Fibroblast of mammary gland (primary cell): Measurements from ENCODE around the gene PRTN3.

ENCODE experiments used
- DNase-seq: peaks from one replicate; pipeline ENCODE4 v3.0.0-alpha.2; 2010; ENCODE audit warnings: low read depth
- H3K4me3 ChIP-seq: 2 replicates; pipeline ENCODE4 v1.5.1; 2011; ENCODE audit warnings: low read depth, mild to moderate bottlenecking, low read length, moderate library complexity; ENCODE audit not compliant: control insufficient read depth
- TF ChIP-seq, protein P1 (sequence below): conservative IDR thresholded peaks from 2 replicates; pipeline ENCODE4 v1.5.1; 2011; ENCODE audit warnings: low read depth, low read length, inconsistent platforms; ENCODE audit not compliant: control insufficient read depth, insufficient read depth

The PRTN3 gene

DNA sequence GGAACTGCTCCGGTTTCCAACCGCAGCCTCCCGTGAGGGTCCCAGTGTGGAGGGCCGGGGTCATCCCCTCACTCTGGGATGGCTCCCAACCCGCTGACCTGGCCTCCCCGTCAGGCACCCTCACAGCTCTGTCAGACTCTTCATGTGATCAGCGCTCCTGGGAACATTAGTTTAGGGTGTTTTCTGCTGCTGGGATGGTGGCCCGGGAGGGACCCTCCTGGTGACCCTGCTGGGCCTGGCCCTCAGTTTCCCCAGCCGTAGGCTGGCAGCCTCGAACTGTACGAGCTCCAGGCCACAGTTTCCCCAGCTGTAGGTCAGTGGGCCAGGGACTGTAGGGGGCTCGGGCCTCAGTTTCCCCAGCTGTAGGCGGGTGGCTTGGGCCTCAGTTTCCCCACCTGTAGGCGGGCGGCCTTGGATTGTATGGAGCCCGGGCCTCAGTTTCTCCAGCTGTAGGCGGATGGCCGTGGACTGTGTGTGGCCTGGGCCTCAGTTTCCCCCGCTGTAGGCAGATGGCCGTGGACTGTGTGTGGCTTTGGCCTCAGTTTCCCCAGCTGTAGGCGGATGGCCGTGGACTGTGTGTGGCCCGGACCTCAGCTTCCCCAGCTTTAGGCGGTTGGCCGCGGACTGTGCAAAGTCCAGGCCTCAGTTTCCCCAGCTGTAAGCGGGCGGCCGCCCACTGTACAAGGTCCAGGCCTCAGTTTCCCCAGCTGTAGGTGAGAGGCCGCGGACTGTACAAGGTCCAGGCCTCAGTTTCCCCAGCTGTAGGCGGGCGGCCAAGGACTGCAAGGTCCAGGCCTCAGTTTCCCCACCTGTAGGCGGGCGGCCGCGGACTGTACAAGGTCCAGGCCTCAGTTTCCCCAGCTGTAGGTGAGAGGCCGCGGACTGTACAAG is 44.9 kb upstream of the PRTN3 start:
- TF ChIP-seq, protein P1, sequence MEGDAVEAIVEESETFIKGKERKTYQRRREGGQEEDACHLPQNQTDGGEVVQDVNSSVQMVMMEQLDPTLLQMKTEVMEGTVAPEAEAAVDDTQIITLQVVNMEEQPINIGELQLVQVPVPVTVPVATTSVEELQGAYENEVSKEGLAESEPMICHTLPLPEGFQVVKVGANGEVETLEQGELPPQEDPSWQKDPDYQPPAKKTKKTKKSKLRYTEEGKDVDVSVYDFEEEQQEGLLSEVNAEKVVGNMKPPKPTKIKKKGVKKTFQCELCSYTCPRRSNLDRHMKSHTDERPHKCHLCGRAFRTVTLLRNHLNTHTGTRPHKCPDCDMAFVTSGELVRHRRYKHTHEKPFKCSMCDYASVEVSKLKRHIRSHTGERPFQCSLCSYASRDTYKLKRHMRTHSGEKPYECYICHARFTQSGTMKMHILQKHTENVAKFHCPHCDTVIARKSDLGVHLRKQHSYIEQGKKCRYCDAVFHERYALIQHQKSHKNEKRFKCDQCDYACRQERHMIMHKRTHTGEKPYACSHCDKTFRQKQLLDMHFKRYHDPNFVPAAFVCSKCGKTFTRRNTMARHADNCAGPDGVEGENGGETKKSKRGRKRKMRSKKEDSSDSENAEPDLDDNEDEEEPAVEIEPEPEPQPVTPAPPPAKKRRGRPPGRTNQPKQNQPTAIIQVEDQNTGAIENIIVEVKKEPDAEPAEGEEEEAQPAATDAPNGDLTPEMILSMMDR = no peak
- peak overlapping the region; percentile 68 for H3K4me3 ChIP-seq
- no peak for DNase-seq

DNA sequence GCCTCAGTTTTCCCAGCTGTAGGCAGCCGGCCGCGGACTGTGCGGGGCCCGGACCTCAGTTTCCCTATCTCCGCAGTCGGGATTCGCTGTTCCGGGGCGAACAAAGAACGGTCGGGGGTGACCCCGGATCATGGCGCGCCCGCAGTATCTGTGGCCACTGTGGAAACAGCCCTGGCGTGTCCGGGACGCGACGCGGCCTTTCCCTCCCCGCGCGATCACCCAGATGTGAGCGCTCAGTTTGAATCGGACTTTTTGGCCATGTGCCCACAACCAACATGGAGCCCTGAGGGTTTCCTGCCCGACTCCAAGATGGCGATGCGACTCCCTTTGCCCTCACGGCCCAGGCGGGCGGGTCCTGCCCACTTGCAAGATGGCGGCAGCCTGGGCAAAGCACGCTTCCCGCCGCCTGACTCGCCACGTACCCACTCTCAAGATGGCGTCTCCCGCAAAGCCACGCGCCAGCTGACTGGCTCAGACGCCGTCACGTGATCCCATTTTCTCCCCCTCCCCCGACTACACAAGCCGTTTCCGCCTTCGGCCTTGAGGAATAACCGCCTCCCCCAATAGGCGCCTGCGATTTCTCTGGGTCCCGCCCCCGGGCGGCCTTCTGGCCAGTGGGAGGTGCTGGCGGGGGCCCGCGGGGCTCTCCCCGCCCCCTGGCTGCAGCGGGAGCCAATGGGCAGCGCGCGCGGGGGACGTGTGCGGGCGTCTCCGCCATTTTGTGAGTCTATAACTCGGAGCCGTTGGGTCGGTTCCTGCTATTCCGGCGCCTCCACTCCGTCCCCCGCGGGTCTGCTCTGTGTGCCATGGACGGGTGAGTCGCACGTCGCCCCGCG is 43.9 kb upstream of the PRTN3 start, which contains the start of gene PTBP1:
Gene PTBP1 (plus strand): TSS at position 761 of the 836 bp plus-strand sequence. CDS start 46 bp downstream, at position 807.
- TF ChIP-seq, protein P1 = no peak
- H3K4me3 ChIP-seq = peak within 1 kb of the TSS; percentile 88

DNA sequence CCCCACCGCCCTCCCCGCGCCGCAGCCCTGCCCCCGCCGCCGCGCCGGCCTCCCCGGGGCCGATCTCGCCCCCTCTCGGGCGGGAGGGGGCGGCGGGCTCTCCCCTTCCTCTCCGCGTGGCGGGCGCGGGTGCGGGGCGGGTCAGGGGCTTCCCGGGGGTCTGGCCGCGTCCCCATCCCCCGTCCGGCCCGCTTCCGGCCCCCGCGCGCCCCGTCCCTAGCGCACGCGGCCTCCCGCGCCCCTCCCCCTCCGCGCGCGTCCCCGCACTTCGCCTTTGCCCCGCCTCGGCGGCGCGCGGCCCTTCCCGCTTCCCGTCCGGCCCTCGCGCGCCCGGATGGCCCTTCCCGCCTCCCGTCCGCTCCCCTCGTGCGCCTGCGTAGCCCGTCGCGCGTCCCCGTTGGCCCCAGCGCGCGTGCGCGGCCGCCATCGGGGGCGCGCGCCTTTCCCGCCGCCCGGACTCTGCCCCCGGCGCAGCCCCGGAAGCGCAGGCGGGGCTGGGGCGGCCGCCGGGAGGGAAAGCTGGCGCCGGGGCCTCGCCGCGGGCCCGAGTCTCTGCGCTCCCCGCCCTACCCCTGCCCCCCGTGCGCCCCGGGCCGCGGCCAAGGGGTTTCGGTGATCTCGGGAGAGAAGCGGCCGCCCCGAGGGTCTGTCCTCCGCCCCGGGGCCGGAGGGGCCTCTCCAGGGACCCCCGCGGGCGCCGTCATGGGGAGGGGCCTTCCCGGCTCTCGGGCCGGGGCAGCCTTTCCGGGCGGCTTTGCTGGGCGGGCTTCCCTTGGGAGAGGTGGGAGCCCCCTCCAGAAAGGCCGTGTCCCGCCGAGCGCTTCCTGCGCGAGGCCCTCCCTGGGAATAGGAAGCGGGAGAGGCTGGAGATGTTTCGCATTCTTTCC is 43.0 kb upstream of the PRTN3 start:
- DNase-seq = peak; percentile 85
- peak overlapping the region; percentile 88 for H3K4me3 ChIP-seq
- TF ChIP-seq, protein P1 = no peak

More for the DNA sequence above, 43.9 kb upstream of the PRTN3 start, which contains the start of gene PTBP1:
- DNase-seq = peak; percentile 100

DNA sequence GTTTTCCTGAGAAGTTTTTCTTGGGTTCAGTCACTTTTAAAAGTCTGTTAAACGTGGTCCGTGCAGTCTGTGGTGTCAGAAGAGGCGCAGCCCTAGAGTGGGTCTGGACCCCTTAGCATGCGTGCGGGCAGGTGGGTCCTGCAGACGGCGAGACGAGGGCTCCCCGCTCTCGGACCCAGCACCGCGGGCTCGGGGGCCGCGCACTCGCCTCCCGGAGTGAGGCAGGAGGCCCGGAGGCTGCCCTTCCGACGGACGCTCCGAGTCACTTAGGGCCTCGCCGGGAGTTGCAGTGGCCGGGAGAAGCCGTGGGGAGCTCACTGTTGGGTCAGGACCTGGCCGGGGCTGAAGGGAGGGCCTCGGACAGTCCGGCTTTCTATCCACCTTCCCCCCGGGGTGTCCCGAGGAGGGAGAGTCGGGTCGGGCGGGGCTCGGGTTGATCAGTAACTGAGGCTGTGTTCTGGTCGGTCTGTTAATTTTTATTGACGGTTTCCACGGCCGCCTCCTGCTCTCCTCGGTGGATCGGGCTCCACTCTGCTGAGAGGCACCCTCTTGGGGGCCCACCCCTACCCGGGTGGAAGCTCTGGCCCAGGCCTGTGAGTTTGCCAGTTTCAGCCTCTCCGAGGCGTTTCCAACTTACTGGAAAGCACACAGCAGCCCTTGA is 42.3 kb upstream of the PRTN3 start:
- no peak for DNase-seq
- TF ChIP-seq, protein P1 = no peak
- peak overlapping the region; percentile 88 for H3K4me3 ChIP-seq

DNA sequence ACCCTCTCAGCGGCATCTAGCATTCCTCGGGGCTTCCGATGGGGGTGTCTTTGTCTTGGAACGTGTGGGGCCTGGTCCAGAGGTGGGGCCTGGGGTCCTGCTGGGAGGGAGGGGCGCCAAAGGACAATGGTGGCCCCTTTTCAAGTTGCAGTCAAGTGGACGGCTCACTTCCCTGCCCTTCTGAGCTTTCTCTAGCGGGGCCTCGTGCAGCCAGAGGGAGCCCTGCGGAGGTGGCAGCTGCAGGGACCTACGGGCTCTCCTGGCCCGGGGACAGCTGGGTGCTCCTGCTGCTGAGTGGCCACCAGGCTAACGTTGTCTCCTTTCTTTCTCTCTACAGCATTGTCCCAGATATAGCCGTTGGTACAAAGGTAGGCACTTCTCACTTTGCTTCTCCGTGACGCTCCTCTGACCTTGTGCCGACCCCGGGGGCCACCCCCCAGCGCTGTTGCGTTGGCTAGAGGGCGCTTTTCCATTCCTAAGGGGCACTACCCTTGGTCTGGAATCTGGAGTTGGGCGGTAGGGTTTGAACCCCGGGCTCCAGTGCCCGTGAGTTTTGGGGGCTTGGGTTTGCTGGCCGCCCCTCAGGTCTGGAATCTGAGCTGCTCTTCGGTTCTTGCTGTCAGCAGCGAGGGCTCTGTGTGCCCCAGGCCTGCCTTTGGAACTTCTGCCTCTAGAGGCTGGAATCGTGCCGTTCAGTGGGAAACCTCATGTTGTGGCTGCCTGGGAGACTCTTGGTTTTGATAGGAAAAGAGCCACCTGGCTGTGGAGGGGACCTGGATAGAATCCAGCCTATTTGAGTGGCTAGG is 41.5 kb upstream of the PRTN3 start:
- TF ChIP-seq, protein P1 = peak; percentile 12
- peak; percentile 53 for DNase-seq

More for the DNA sequence above, 41.5 kb upstream of the PRTN3 start:
- peak overlapping the region; percentile 88 for H3K4me3 ChIP-seq
